Gastrocnemius medialis (tissue), 4 donors: ENCODE results near the gene LRRC63.

Experiments
- POLR2A ChIP-seq, 2 donors: fragments of 450-650 bp; IDR thresholded peaks; one replicate each; pipeline ENCODE4 v1.6.1; 2017; ENCODE audit warnings: antibody characterized with exemption in 2 of 2, mild to moderate bottlenecking in 2 of 2, moderate library complexity in 2 of 2
- TF ChIP-seq, protein P1 (sequence below), 5 experiments: fragments of 450-650 bp in 3 of 5; fragments of 200-600 bp in 2 of 5; sonication (generic) in 2 of 5; IDR thresholded peaks in 4 of 5; conservative IDR thresholded peaks in 1 of 5; 1 replicate in 4 of 5; 2 replicates in 1 of 5; pipeline ENCODE4 v1.5.1; 2016 to 2019; ENCODE audit warnings: antibody characterized with exemption in 5 of 5, mild to moderate bottlenecking in 3 of 5, moderate library complexity in 3 of 5

- TF ChIP-seq, protein P1, sequence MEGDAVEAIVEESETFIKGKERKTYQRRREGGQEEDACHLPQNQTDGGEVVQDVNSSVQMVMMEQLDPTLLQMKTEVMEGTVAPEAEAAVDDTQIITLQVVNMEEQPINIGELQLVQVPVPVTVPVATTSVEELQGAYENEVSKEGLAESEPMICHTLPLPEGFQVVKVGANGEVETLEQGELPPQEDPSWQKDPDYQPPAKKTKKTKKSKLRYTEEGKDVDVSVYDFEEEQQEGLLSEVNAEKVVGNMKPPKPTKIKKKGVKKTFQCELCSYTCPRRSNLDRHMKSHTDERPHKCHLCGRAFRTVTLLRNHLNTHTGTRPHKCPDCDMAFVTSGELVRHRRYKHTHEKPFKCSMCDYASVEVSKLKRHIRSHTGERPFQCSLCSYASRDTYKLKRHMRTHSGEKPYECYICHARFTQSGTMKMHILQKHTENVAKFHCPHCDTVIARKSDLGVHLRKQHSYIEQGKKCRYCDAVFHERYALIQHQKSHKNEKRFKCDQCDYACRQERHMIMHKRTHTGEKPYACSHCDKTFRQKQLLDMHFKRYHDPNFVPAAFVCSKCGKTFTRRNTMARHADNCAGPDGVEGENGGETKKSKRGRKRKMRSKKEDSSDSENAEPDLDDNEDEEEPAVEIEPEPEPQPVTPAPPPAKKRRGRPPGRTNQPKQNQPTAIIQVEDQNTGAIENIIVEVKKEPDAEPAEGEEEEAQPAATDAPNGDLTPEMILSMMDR (IDR thresholded peaks at IDR 0.05 in 4 of 5, conservative IDR thresholded peaks at IDR 0.05 in 1 of 5) = no peak
- TF ChIP-seq POLR2A (IDR thresholded peaks at IDR 0.05) = no peak
Measured at GRCh38 chr13:46182491-46182877, 29.2 kb upstream of the LRRC63 start.
